Vagina (tissue), 2 donors: Measurements from ENCODE around the gene MRPS34. TPM values are rescaled to one million over a fixed set of nuclear protein-coding genes. Genes with fewer than 3 reads are reported as not detected.

Experiments
- DNase-seq, 2 donors: peaks; one replicate each; pipeline ENCODE4 v3.0.0-alpha.2; 2017; ENCODE audit errors: extremely low spot score in 2 of 2
- H3K27ac ChIP-seq: fragments of 200-600 bp; sonication (generic); one replicate; pipeline ENCODE4 v1.5.1; 2019
- H3K27me3 ChIP-seq: fragments of 200-600 bp; sonication (generic); one replicate; pipeline ENCODE4 v1.5.1; 2019
- H3K36me3 ChIP-seq, 2 donors: fragments of 200-600 bp; sonication (generic); one replicate each; pipeline ENCODE4 v1.5.1; 2017 to 2019
- H3K4me1 ChIP-seq: fragments of 200-600 bp; sonication (generic); one replicate; pipeline ENCODE4 v1.5.1; 2019
- H3K4me3 ChIP-seq, 2 donors: fragments of 200-600 bp; sonication (generic); 1 replicate in 1 of 2; 2 replicates in 1 of 2; pipeline ENCODE4 v1.5.1; 2016 to 2019
- H3K9me3 ChIP-seq: fragments of 200-600 bp; sonication (generic); one replicate; pipeline ENCODE4 v1.5.1; 2019
- CTCF ChIP-seq, 3 experiments: fragments of 450-650 bp in 2 of 3; fragments of 200-600 bp in 1 of 3; sonication (generic) in 1 of 3; IDR thresholded peaks; one replicate each; pipeline ENCODE4 v1.5.1; 2017 to 2019; ENCODE audit warnings: antibody characterized with exemption in 3 of 3, mild to moderate bottlenecking in 2 of 3, moderate library complexity in 2 of 3
- POLR2A ChIP-seq, 2 donors: fragments of 450-650 bp; IDR thresholded peaks; one replicate each; pipeline ENCODE4 v1.6.1; 2017; ENCODE audit warnings: antibody characterized with exemption in 2 of 2, mild to moderate bottlenecking in 2 of 2, moderate library complexity in 2 of 2
- POLR2AphosphoS5 ChIP-seq, 2 donors: sonication (generic); formaldehyde crosslinking; IDR thresholded peaks; one replicate each; pipeline ENCODE4 v1.9.0; 2017; ENCODE audit warnings: antibody characterized with exemption in 2 of 2, mild to moderate bottlenecking in 2 of 2, low read depth in 1 of 2; ENCODE audit not compliant: insufficient read depth in 1 of 2
- intact Hi-C: fragments of 100-400 bp; cut with DNase I; formaldehyde crosslinking; loops from one replicate; pipeline ENCODE4 v1.15.1; 2023
- total RNA-seq: library from RNA; depleted of rRNA; stranded (reverse); fragments of >200 nt; gene quantifications from one replicate; pipeline ENCODE4 v1.2.3, GENCODE V29; 2016

The MRPS34 gene
- total RNA-seq, 1 donor from 2014 or later, result 89.6 TPM

- intact Hi-C loops, result no loop called here
- H3K27me3 ChIP-seq, result no peaks in the 10 kb centered on the region
- TF ChIP-seq CTCF (IDR thresholded peaks at IDR 0.05) (no peak), POLR2A (IDR thresholded peaks at IDR 0.05) (no peak), POLR2AphosphoS5 (IDR thresholded peaks at IDR 0.05; ENCODE audit: insufficient read depth in 1 of 2, low read depth in 1 of 2) (no peak)
- no peak overlapping the region for H3K4me3 ChIP-seq
- no peak overlapping the region for H3K27ac ChIP-seq
- no peak for DNase-seq
- no peaks in the 10 kb centered on the region for H3K9me3 ChIP-seq
- H3K4me1 ChIP-seq, result no peaks in the 10 kb centered on the region
- H3K36me3 ChIP-seq, result peaks cover 0 to 51% of the 10 kb centered on the region in 2 donors
These were observed 40.9 kb downstream of the MRPS34 start for GRCh38 chr16:1732071-1732470.

GRCh38 chr16:1731603-1732002 is 41.3 kb downstream of the MRPS34 start:
- Histone ChIP-seq H3K27me3 (no peaks in the 10 kb centered on the region), H3K36me3 (peaks cover 0 to 53% of the 10 kb centered on the region in 2 donors), H3K4me1 (no peaks in the 10 kb centered on the region), H3K27ac (no peak overlapping the region), H3K4me3 (no peak overlapping the region), H3K9me3 (no peaks in the 10 kb centered on the region)
- DNase-seq, result no peak
- intact Hi-C loops, result no loop called here
- TF ChIP-seq POLR2AphosphoS5 (IDR thresholded peaks at IDR 0.05; ENCODE audit: insufficient read depth in 1 of 2, low read depth in 1 of 2), result no peak
- no peak for TF ChIP-seq POLR2A (IDR thresholded peaks at IDR 0.05)
- no peak for TF ChIP-seq CTCF (IDR thresholded peaks at IDR 0.05)

GRCh38 chr16:1731073-1731472 is 41.9 kb downstream of the MRPS34 start:
- H3K9me3 ChIP-seq, result no peaks in the 10 kb centered on the region
- H3K4me3 ChIP-seq, result no peak overlapping the region
- H3K36me3 ChIP-seq, result peaks cover 0 to 58% of the 10 kb centered on the region in 2 donors
- no peaks in the 10 kb centered on the region for H3K4me1 ChIP-seq
- H3K27ac ChIP-seq, result no peak overlapping the region
- DNase-seq, result no peak
- intact Hi-C loops, result no loop called here
- H3K27me3 ChIP-seq, result no peaks in the 10 kb centered on the region
- TF ChIP-seq POLR2A (IDR thresholded peaks at IDR 0.05) (no peak), POLR2AphosphoS5 (IDR thresholded peaks at IDR 0.05; ENCODE audit: insufficient read depth in 1 of 2, low read depth in 1 of 2) (no peak), CTCF (IDR thresholded peaks at IDR 0.05) (no peak)

GRCh38 chr16:1729445-1729844 is 43.5 kb downstream of the MRPS34 start:
- no peaks in the 10 kb centered on the region for H3K4me1 ChIP-seq
- peaks cover 0 to 61% of the 10 kb centered on the region in 2 donors for H3K36me3 ChIP-seq
- H3K9me3 ChIP-seq, result no peaks in the 10 kb centered on the region
- H3K27me3 ChIP-seq, result no peaks in the 10 kb centered on the region
- no peak for TF ChIP-seq POLR2A (IDR thresholded peaks at IDR 0.05)
- TF ChIP-seq POLR2AphosphoS5 (IDR thresholded peaks at IDR 0.05; ENCODE audit: insufficient read depth in 1 of 2, low read depth in 1 of 2), result no peak
- no peak for TF ChIP-seq CTCF (IDR thresholded peaks at IDR 0.05)
- H3K27ac ChIP-seq, result no peak overlapping the region
- DNase-seq, result no peak
- intact Hi-C loops, result no loop called here
- H3K4me3 ChIP-seq, result no peak overlapping the region

- H3K36me3 ChIP-seq, result peaks cover 0 to 59% of the 10 kb centered on the region in 2 donors
- H3K4me3 ChIP-seq, result no peak overlapping the region
- no peak for DNase-seq
- intact Hi-C loops, result no loop called here
- peaks cover 4% of the 10 kb centered on the region for H3K4me1 ChIP-seq
- no peaks in the 10 kb centered on the region for H3K9me3 ChIP-seq
- no peaks in the 10 kb centered on the region for H3K27me3 ChIP-seq
- H3K27ac ChIP-seq, result no peak overlapping the region
- TF ChIP-seq POLR2A (IDR thresholded peaks at IDR 0.05) (no peak), POLR2AphosphoS5 (IDR thresholded peaks at IDR 0.05; ENCODE audit: insufficient read depth in 1 of 2, low read depth in 1 of 2) (no peak), CTCF (IDR thresholded peaks at IDR 0.05) (no peak)
These were observed 43.9 kb downstream of the MRPS34 start for GRCh38 chr16:1729026-1729425.
